Amygdala (tissue), 56 donors: ENCODE results near the gene ADAMTSL1.

ENCODE experiments used
- DNase-seq, 56 donors: peaks; one replicate each; lab custom pipeline; 2025; lab: John Stamatoyannopoulos, UW

ADAMTSL1 gene

GRCh38 chr9:18755263-18755662 is 281.3 kb downstream of the ADAMTSL1 start:
- no peak for DNase-seq

GRCh38 chr9:18756712-18757125 is 282.8 kb downstream of the ADAMTSL1 start:
- no peak for DNase-seq

GRCh38 chr9:18759827-18760226 is 285.9 kb downstream of the ADAMTSL1 start:
- no peak for DNase-seq

GRCh38 chr9:18761742-18762300 is 287.9 kb downstream of the ADAMTSL1 start:
- no peak for DNase-seq

GRCh38 chr9:18766989-18767550 is 293.1 kb downstream of the ADAMTSL1 start:
- DNase-seq: no peak

GRCh38 chr9:18768951-18769622 is 295.1 kb downstream of the ADAMTSL1 start:
- no peak for DNase-seq

GRCh38 chr9:18770131-18770908 is 296.4 kb downstream of the ADAMTSL1 start:
- DNase-seq: no peak

GRCh38 chr9:18771011-18771410 is 297.1 kb downstream of the ADAMTSL1 start:
- no peak for DNase-seq

- DNase-seq: no peak
Measured at GRCh38 chr9:18771763-18772162, 297.8 kb downstream of the ADAMTSL1 start.

GRCh38 chr9:18775241-18775640 is 301.3 kb downstream of the ADAMTSL1 start:
- DNase-seq: no peak

- no peak for DNase-seq
Measured at GRCh38 chr9:18775930-18776329, 302.0 kb downstream of the ADAMTSL1 start.

- no peak for DNase-seq
Measured at GRCh38 chr9:18776836-18777820, 303.2 kb downstream of the ADAMTSL1 start.

- DNase-seq: no peak
Measured at GRCh38 chr9:18778147-18778546, 304.2 kb downstream of the ADAMTSL1 start.

- no peak for DNase-seq
Measured at GRCh38 chr9:18778846-18779245, 304.9 kb downstream of the ADAMTSL1 start.

- no peak for DNase-seq
Measured at GRCh38 chr9:18783909-18784308, 310.0 kb downstream of the ADAMTSL1 start.

GRCh38 chr9:18785604-18786003 is 311.7 kb downstream of the ADAMTSL1 start:
- no peak for DNase-seq

- DNase-seq: no peak
Measured at GRCh38 chr9:18786196-18786595, 312.2 kb downstream of the ADAMTSL1 start.

- DNase-seq: no peak
Measured at GRCh38 chr9:18786911-18787650, 313.1 kb downstream of the ADAMTSL1 start.

- DNase-seq: no peak
Measured at GRCh38 chr9:18788256-18788655, 314.3 kb downstream of the ADAMTSL1 start.
